ENCODE results near the gene MYO7B.

DNA sequence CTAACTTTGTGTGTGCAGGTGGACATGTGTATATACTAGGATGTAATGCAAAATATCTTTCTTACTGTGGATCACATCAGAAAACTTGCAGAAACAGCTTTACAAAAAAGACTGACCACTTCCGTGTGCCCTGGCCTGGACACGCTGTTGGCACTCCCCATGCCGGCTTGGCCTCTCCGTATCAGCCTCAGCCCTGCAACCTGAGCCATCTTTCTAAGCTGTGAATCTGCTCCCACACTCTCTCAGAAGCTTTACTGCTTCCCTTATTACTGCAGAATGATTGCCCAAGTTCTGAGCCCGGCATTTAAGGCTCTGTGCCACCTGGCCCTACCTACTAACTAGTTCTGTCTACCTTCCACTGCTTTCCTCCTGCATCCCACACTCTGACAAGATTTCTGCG, 37.8 kb downstream of the MYO7B start:
- TF ChIP-seq POLR2A (IDR thresholded peaks at IDR 0.05): no peak
- TF ChIP-seq CTCF (IDR thresholded peaks at IDR 0.05): no peak

Measured in Peyer's patch (tissue), 4 donors.